Measurements from ENCODE around the gene ACTR3C.
"Not testable (repeated sequence)": the region's sequence is repeated elsewhere in the genome, so short reads cannot be mapped to it uniquely, and the experiment has no call there.

The ACTR3C gene

GRCh38 chr7:150311146-150311545 lies 12.2 kb downstream of the ACTR3C start:
- Histone ChIP-seq H3K4me1 (ENCODE audit: insufficient read depth, low read length) (peaks cover 14% of the 10 kb centered on the region), H3K36me3 (ENCODE audit: insufficient read depth, low read length) (no peaks in the 10 kb centered on the region), H3K9me3 (ENCODE audit: low read length) (no peaks in the 10 kb centered on the region), H3K4me3 (ENCODE audit: low read length) (no peak overlapping the region), H3K27me3 (ENCODE audit: insufficient read depth, low read length) (no peaks in the 10 kb centered on the region), H2AFZ (ENCODE audit: low read depth, low read length) (no peak overlapping the region)

- H3K9me3 ChIP-seq (ENCODE audit: low read length): no peaks in the 10 kb centered on the region
Observed at GRCh38 chr7:150308575-150308974, 14.8 kb downstream of the ACTR3C start.

GRCh38 chr7:150307904-150308303 lies 15.4 kb downstream of the ACTR3C start:
- peaks cover 12% of the 10 kb centered on the region for H3K4me1 ChIP-seq (ENCODE audit: insufficient read depth, low read length)
- no peaks in the 10 kb centered on the region for H3K36me3 ChIP-seq (ENCODE audit: insufficient read depth, low read length)
- H3K9me3 ChIP-seq (ENCODE audit: low read length): no peaks in the 10 kb centered on the region
- H2AFZ ChIP-seq (ENCODE audit: low read depth, low read length): no peak overlapping the region
- H3K27me3 ChIP-seq (ENCODE audit: insufficient read depth, low read length): no peaks in the 10 kb centered on the region
- no peak overlapping the region for H3K4me3 ChIP-seq (ENCODE audit: low read length)

More at GRCh38 chr7:150308575-150308974, 14.8 kb downstream of the ACTR3C start:
- Histone ChIP-seq H3K4me1 (ENCODE audit: insufficient read depth, low read length) (peaks cover 14% of the 10 kb centered on the region), H2AFZ (ENCODE audit: low read depth, low read length) (no peak overlapping the region), H3K27me3 (ENCODE audit: insufficient read depth, low read length) (no peaks in the 10 kb centered on the region), H3K4me3 (ENCODE audit: low read length) (no peak overlapping the region), H3K36me3 (ENCODE audit: insufficient read depth, low read length) (no peaks in the 10 kb centered on the region)

GRCh38 chr7:150307129-150307528 lies 16.2 kb downstream of the ACTR3C start:
- Histone ChIP-seq H3K36me3 (ENCODE audit: insufficient read depth, low read length) (no peaks in the 10 kb centered on the region), H3K9me3 (ENCODE audit: low read length) (no peaks in the 10 kb centered on the region), H3K4me1 (ENCODE audit: insufficient read depth, low read length) (peaks cover 6% of the 10 kb centered on the region), H2AFZ (ENCODE audit: low read depth, low read length) (no peak overlapping the region), H3K4me3 (ENCODE audit: low read length) (no peak overlapping the region), H3K27me3 (ENCODE audit: insufficient read depth, low read length) (no peaks in the 10 kb centered on the region)

GRCh38 chr7:150306377-150306776 lies 17.0 kb downstream of the ACTR3C start:
- not testable (repeated sequence) for H3K27me3 ChIP-seq (ENCODE audit: insufficient read depth, low read length); H2AFZ ChIP-seq (ENCODE audit: low read depth, low read length); H3K36me3 ChIP-seq (ENCODE audit: insufficient read depth, low read length); H3K9me3 ChIP-seq (ENCODE audit: low read length); H3K4me1 ChIP-seq (ENCODE audit: insufficient read depth, low read length); H3K4me3 ChIP-seq (ENCODE audit: low read length)

- not testable (repeated sequence) for H3K36me3 ChIP-seq (ENCODE audit: insufficient read depth, low read length); H2AFZ ChIP-seq (ENCODE audit: low read depth, low read length); H3K4me1 ChIP-seq (ENCODE audit: insufficient read depth, low read length); H3K27me3 ChIP-seq (ENCODE audit: insufficient read depth, low read length); H3K4me3 ChIP-seq (ENCODE audit: low read length); H3K9me3 ChIP-seq (ENCODE audit: low read length)
Observed at GRCh38 chr7:150305903-150306284, 17.5 kb downstream of the ACTR3C start.

- not testable (repeated sequence) for H3K36me3 ChIP-seq (ENCODE audit: insufficient read depth, low read length); H3K4me3 ChIP-seq (ENCODE audit: low read length); H2AFZ ChIP-seq (ENCODE audit: low read depth, low read length); H3K4me1 ChIP-seq (ENCODE audit: insufficient read depth, low read length); H3K9me3 ChIP-seq (ENCODE audit: low read length); H3K27me3 ChIP-seq (ENCODE audit: insufficient read depth, low read length)
Observed at GRCh38 chr7:150305259-150305902, 18.0 kb downstream of the ACTR3C start.

GRCh38 chr7:150304499-150305258 lies 18.7 kb downstream of the ACTR3C start:
- H3K4me1 ChIP-seq (ENCODE audit: insufficient read depth, low read length); H3K36me3 ChIP-seq (ENCODE audit: insufficient read depth, low read length); H2AFZ ChIP-seq (ENCODE audit: low read depth, low read length); H3K4me3 ChIP-seq (ENCODE audit: low read length); H3K27me3 ChIP-seq (ENCODE audit: insufficient read depth, low read length); H3K9me3 ChIP-seq (ENCODE audit: low read length): not testable (repeated sequence)

GRCh38 chr7:150302908-150303310 lies 20.4 kb downstream of the ACTR3C start:
- H3K4me3 ChIP-seq (ENCODE audit: low read length); H3K4me1 ChIP-seq (ENCODE audit: insufficient read depth, low read length); H3K36me3 ChIP-seq (ENCODE audit: insufficient read depth, low read length); H3K9me3 ChIP-seq (ENCODE audit: low read length); H3K27me3 ChIP-seq (ENCODE audit: insufficient read depth, low read length); H2AFZ ChIP-seq (ENCODE audit: low read depth, low read length): not testable (repeated sequence)

GRCh38 chr7:150297978-150298377 lies 25.4 kb downstream of the ACTR3C start:
- H2AFZ ChIP-seq (ENCODE audit: low read depth, low read length); H3K36me3 ChIP-seq (ENCODE audit: insufficient read depth, low read length); H3K27me3 ChIP-seq (ENCODE audit: insufficient read depth, low read length); H3K4me3 ChIP-seq (ENCODE audit: low read length); H3K9me3 ChIP-seq (ENCODE audit: low read length); H3K4me1 ChIP-seq (ENCODE audit: insufficient read depth, low read length): not testable (repeated sequence)

GRCh38 chr7:150296802-150297201 lies 26.5 kb downstream of the ACTR3C start:
- H3K4me1 ChIP-seq (ENCODE audit: insufficient read depth, low read length); H3K9me3 ChIP-seq (ENCODE audit: low read length); H3K27me3 ChIP-seq (ENCODE audit: insufficient read depth, low read length); H3K36me3 ChIP-seq (ENCODE audit: insufficient read depth, low read length); H2AFZ ChIP-seq (ENCODE audit: low read depth, low read length); H3K4me3 ChIP-seq (ENCODE audit: low read length): not testable (repeated sequence)

- H2AFZ ChIP-seq (ENCODE audit: low read depth, low read length); H3K9me3 ChIP-seq (ENCODE audit: low read length); H3K4me3 ChIP-seq (ENCODE audit: low read length); H3K36me3 ChIP-seq (ENCODE audit: insufficient read depth, low read length); H3K4me1 ChIP-seq (ENCODE audit: insufficient read depth, low read length); H3K27me3 ChIP-seq (ENCODE audit: insufficient read depth, low read length): not testable (repeated sequence)
Observed at GRCh38 chr7:150295614-150296013, 27.7 kb downstream of the ACTR3C start.

- H3K9me3 ChIP-seq (ENCODE audit: low read length); H2AFZ ChIP-seq (ENCODE audit: low read depth, low read length); H3K4me1 ChIP-seq (ENCODE audit: insufficient read depth, low read length); H3K27me3 ChIP-seq (ENCODE audit: insufficient read depth, low read length); H3K36me3 ChIP-seq (ENCODE audit: insufficient read depth, low read length); H3K4me3 ChIP-seq (ENCODE audit: low read length): not testable (repeated sequence)
Observed at GRCh38 chr7:150295027-150295426, 28.3 kb downstream of the ACTR3C start.

- not testable (repeated sequence) for H2AFZ ChIP-seq (ENCODE audit: low read depth, low read length); H3K4me1 ChIP-seq (ENCODE audit: insufficient read depth, low read length); H3K4me3 ChIP-seq (ENCODE audit: low read length); H3K36me3 ChIP-seq (ENCODE audit: insufficient read depth, low read length); H3K27me3 ChIP-seq (ENCODE audit: insufficient read depth, low read length); H3K9me3 ChIP-seq (ENCODE audit: low read length)
Observed at GRCh38 chr7:150290317-150290716, 33.0 kb downstream of the ACTR3C start.

All from neuron (in vitro differentiated cells).